HG03432 (cell line): ENCODE data around the gene SYCN.

ENCODE experiments used
- ATAC-seq: cut with Tn5 transposase; IDR thresholded peaks from one replicate; pipeline ENCODE4 v1.9.1; 2021; ENCODE audit warnings: mild to moderate bottlenecking, moderate library complexity; ENCODE audit not compliant: unreplicated experiment

SYCN gene

DNA sequence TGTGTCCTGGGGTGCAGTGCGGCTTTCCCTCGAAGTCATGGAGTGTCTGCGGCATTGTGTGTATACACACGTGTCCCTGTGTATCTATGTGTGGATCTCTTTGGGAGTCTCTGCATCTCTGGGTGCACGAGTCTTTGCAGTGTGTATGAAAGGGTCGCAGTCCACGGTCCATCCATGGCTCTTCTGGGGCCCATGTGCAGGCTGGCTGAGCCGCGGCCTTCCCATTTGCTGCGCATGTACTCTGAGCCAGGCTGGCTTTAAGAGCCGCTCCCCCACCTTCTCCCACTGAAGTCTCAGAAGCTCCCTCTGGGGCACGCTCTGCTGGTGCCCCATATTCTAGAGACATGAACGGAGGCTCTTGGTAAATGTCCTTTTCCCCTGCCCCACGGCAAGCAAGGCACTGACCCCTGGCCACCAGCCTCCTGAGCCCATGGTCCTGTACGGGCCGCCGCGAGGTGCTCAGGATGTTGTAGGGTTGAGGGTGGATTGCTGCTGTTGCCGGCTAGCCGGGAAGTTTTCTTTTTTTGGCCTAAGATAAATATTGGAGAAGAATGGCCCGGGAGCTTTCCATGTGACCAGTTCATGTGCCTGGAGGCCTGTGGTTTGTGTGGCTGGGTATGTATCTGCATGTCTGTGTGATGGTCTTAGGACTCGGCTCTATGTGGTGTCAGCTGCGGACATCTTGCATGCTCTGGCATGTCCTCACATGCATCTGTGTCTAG is 46.6 kb downstream of the SYCN start:
- no peak for ATAC-seq

DNA sequence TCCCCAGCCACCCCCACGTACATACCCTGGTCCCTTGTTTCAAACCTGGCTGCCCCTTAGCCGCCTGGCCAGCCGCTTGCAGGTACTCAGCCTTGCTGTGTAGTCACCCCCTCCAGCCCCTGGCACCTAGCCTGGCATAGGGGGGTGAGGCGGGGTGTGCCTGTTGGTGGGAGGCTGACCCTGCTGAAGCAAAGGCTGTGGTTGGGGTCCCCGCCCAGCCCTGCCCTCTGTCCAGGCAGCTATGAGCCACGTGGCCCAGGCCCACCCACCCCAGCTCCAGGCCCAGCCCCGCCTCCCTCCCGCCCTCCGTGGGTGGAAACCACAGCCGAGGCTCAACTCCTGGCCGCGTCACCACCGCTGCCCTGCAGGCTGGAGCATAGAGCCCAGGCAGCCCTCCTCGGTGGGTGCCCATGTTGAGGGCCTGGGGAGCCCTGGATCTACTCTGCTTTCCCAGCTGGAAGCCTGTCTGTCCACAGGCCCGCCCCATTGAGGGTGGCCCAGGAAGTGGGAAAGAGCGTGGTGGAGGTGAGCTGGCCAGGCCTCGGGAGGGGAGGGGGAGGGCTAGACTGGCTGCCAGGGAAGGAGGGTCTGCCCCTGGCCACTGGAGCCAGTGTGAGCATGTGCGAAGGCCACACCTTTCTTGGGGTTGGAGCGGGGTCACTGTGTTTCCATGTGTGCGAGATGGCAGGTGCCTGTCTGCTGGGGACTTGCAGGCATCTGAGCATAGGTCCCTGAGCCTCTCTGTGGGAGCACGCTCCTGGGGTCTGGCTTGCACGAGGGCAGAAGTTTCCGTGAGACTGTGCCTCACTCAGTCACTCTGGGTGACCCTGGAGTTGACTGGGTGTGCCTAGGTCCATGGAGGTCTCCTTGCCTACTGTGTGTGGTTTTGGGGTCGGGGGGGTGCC is 47.5 kb downstream of the SYCN start:
- no peak for ATAC-seq

DNA sequence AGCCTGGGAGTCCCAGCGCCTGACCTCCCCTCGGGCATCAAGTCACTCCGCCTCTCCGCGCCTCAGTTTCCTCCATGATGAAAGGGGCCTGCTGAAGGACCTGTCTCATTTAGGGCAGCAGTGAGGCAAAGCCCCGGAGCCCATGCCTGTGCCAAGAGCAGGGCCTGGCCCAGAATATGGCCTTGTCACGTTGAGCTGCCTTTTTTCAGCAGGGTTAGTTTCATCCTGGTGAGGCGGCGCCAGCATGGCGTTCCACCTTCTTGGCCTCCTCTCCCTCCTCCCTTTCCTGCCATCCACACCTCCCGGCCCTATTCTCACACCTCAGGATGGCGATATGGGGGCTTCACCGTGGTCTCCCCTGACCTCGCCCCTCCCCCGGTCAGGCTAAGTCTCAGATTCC is 48.3 kb downstream of the SYCN start:
- no peak for ATAC-seq

DNA sequence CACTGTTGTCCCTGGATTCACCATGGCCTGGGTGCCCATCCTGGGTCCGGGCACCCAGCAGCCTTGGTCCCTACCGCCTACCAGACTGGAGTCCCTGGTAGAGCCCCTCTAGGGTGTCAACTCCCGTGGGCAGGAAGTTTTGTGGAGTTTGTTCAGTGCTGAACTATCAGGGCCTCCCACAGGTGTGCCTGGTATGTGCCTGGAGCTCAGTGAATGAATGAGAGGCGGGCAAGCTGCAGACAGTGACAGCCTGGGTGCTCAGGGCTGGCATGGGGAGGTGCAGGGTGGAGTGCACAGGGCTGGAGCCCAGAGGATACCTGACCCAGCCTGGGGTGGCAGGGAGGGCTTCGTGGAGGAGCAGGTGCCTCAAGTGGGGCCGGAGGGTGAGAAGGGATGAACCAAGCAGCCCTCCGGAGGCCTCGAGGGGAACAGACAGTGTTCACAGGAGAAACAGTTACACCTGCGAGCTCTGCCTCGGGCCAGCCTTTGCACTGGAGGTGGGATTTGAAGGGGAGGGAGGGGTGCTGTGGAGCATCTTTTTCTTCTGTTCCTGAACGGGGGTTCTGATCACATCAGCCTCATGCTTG is 48.9 kb downstream of the SYCN start:
- ATAC-seq, result no peak

DNA sequence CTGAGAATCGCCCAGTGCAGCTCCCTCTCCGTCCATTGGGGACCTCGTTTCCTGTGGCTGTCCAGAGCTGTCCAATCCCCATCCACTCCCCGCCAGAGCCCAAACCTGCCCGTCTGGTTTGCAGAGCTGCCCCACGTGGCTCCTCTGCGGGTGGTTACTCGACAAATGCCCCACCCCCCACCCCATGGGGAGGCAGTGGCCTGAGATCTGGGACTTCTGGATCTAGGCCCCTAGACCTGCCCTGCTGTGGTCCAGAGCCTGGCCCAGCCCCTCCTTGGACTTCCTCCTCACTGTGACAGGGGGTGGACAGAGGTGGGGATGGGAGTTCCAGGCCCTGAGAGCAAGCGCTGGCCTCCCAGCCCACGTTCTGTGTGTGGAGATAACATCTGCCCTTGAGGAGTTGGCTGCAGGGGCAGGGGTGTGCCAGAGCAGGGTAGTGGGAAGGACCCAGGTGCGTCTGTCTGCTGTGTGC is 49.4 kb downstream of the SYCN start:
- ATAC-seq, result no peak

DNA sequence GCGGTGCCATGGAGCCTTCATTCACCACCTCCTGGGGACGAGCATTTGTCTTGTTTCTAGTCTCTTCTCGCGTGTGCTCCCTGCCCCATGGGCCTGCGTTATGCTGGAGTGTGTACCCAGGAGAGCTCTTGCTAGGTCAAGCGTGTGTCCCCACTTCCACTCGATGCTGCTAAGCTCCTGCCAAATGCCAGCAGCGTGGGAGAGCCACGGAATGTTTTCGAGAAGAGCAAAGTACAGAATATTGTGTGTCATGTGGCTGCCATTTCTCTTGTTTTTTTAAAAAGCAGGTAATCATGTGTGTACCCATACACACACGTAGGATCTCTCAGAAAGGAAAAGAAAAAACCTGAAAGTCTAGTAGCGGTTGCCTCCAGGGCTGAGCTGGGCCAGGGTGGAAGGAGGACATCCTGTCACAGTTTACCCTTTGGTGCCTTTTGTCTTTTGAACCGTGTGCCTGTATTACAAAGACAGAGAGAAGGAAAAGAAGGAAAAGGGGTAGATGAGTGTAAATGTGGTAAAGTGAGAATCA is 49.9 kb downstream of the SYCN start:
- ATAC-seq, result no peak
